B cell (primary cell): ENCODE measurements around the gene GAREM1. TPM values are rescaled to one million over a fixed set of nuclear protein-coding genes. Genes with fewer than 3 reads are reported as not detected.

Experiments used
- ATAC-seq: fragments of 200-7000 bp; cut with Tn5 transposase; one replicate; pipeline ENCODE4 v1.10.0; 2021; ENCODE audit warnings: low read depth, mild to moderate bottlenecking, moderate number of reproducible peaks, moderate library complexity
- CTCF ChIA-PET: fragments of 350-600 bp; sonication (Branson Sonifier 250); formaldehyde crosslinking; loops from one replicate; lab custom pipeline; 2021; ENCODE audit warnings: antibody characterized with exemption, inconsistent platforms; lab: Charles Lee
- POLR2A ChIA-PET: fragments of 350-600 bp; sonication (Branson Sonifier 250); formaldehyde crosslinking; loops from one replicate; lab custom pipeline; 2021; ENCODE audit warnings: antibody characterized with exemption; lab: Charles Lee
- DNase-seq: peaks from one replicate; pipeline ENCODE4 v3.0.0; 2013
- H2AFZ ChIP-seq: 2 replicates; pipeline ENCODE4 v1.6.1; 2012; ENCODE audit warnings: mild to moderate bottlenecking, low read depth, low read length; ENCODE audit not compliant: insufficient read depth, poor library complexity, severe bottlenecking
- H3K27ac ChIP-seq, 2 donors: 1 replicate in 1 of 2; 2 replicates in 1 of 2; pipeline ENCODE4 v1.5.1; 2012 to 2013; ENCODE audit warnings: low read length in 2 of 2, mild to moderate bottlenecking in 2 of 2, moderate library complexity in 1 of 2
- H3K27me3 ChIP-seq, 4 experiments: fragments of 200-600 bp in 1 of 4; sonication (generic) in 1 of 4; replicated peaks in 1 of 4; 1 replicate in 2 of 4; 2 replicates in 2 of 4; pipeline versions ENCODE4 v1.6.1 to v1.7.0; 2013 to 2016; ENCODE audit warnings: low read length in 3 of 4, mild to moderate bottlenecking in 2 of 4, mixed read lengths in 1 of 4, moderate library complexity in 1 of 4; ENCODE audit not compliant: insufficient read depth in 4 of 4, control insufficient read depth in 3 of 4; ENCODE audit errors: control extremely low read depth in 1 of 4
- H3K36me3 ChIP-seq, 2 experiments: replicated peaks in 1 of 2; 1 replicate in 1 of 2; 2 replicates in 1 of 2; pipeline versions ENCODE4 v1.6.1 to v1.7.1; 2013; ENCODE audit warnings: low read length in 1 of 2; ENCODE audit not compliant: insufficient read depth in 2 of 2, control insufficient read depth in 1 of 2; ENCODE audit errors: control extremely low read depth in 1 of 2, extremely low read depth in 1 of 2
- H3K4me1 ChIP-seq, 2 donors: fragments of 200-600 bp in 1 of 2; sonication (generic) in 1 of 2; 1 replicate in 1 of 2; 2 replicates in 1 of 2; pipeline versions ENCODE4 v1.5.1 to v1.6.1; 2013 to 2017; ENCODE audit warnings: low read length in 2 of 2; ENCODE audit not compliant: control insufficient read depth in 2 of 2, insufficient read depth in 2 of 2
- H3K4me2 ChIP-seq: replicated peaks from 2 replicates; pipeline ENCODE3; 2012; ENCODE audit warnings: mild to moderate bottlenecking, low read depth, low read length; ENCODE audit not compliant: poor library complexity, severe bottlenecking
- H3K4me3 ChIP-seq, 5 experiments: fragments of 200-600 bp in 1 of 5; sonication (generic) in 1 of 5; 1 replicate in 3 of 5; 2 replicates in 2 of 5; pipeline versions ENCODE4 v1.5.1 to v1.7.0; 2011 to 2016; ENCODE audit warnings: low read length in 4 of 5, mild to moderate bottlenecking in 4 of 5, low read depth in 2 of 5, control low read depth in 1 of 5, moderate library complexity in 1 of 5; ENCODE audit not compliant: insufficient read depth in 1 of 5; ENCODE audit errors: control extremely low read depth in 1 of 5, extremely low read depth in 1 of 5
- H3K79me2 ChIP-seq: fragments of 200-600 bp; sonication (generic); one replicate; pipeline ENCODE4 v1.6.0; 2016; ENCODE audit warnings: low read length; ENCODE audit not compliant: control insufficient read depth, insufficient read depth
- H3K9ac ChIP-seq: fragments of 200-600 bp; sonication (generic); 2 replicates; pipeline ENCODE4 v1.6.1; 2017; ENCODE audit warnings: mild to moderate bottlenecking, low read length, moderate library complexity
- H3K9me3 ChIP-seq, 3 donors: one replicate each; pipeline versions ENCODE4 v1.6.1 to v1.7.1; 2013; ENCODE audit warnings: low read length in 2 of 3; ENCODE audit not compliant: control insufficient read depth in 2 of 3, insufficient read depth in 1 of 3; ENCODE audit errors: control extremely low read depth in 1 of 3
- H4K20me1 ChIP-seq: 2 replicates; pipeline ENCODE4 v1.6.0; 2012; ENCODE audit warnings: mild to moderate bottlenecking, low read length; ENCODE audit not compliant: insufficient read depth, control insufficient read depth, poor library complexity, severe bottlenecking
- H3K27ac Mint-ChIP-seq: one replicate; pipeline ENCODE4 v1.8.0; 2021; ENCODE audit warnings: mixed read lengths
- H3K27me3 Mint-ChIP-seq: one replicate; pipeline ENCODE4 v1.8.0; 2021; ENCODE audit warnings: mixed read lengths
- H3K4me1 Mint-ChIP-seq: one replicate; pipeline ENCODE4 v1.8.0; 2021; ENCODE audit warnings: mixed read lengths
- H3K4me3 Mint-ChIP-seq: one replicate; pipeline ENCODE4 v1.8.0; 2021; ENCODE audit warnings: mixed read lengths
- H3K9me3 Mint-ChIP-seq: one replicate; pipeline ENCODE4 v1.8.0; 2022; ENCODE audit warnings: mixed read lengths; ENCODE audit not compliant: insufficient read depth
- CTCF ChIP-seq: fragments of 200-600 bp; IDR thresholded peaks from one replicate; pipeline ENCODE4 v1.8.0; 2022; ENCODE audit warnings: antibody characterized with exemption, mild to moderate bottlenecking
- EZH2 ChIP-seq: IDR thresholded peaks from 2 replicates; pipeline ENCODE4 v1.6.1; 2012; ENCODE audit warnings: borderline replicate concordance, low read depth, mild to moderate bottlenecking, moderate library complexity, low read length; ENCODE audit not compliant: insufficient read depth, poor library complexity, severe bottlenecking
- WGBS: methylation state at CpG from one replicate; pipeline ENCODE4 v1.1.5; 2013; ENCODE audit warnings: missing lambda C conversion rate; ENCODE audit not compliant: insufficient coverage; 5-methylcytosine and 5-hydroxymethylcytosine counted together
- intact Hi-C: fragments of 100-400 bp; cut with micrococcal nuclease; formaldehyde crosslinking; loops from one replicate; pipeline ENCODE4 v1.10.0; 2022
- polyA plus RNA-seq: library from polyadenylated mRNA; depleted of rRNA; stranded (reverse); fragments of >200 nt; gene quantifications from 2 replicates; pipeline ENCODE4 v1.2.3, GENCODE V29; 2012
- total RNA-seq, 2 donors: library from RNA; stranded (reverse); fragments of 120-200 nt in 1 of 2; gene quantifications; 1 replicate in 1 of 2; 2 replicates in 1 of 2; pipeline versions ENCODE4 v1.2.3 to v1.2.4, GENCODE V29; 2013 to 2022

Gene GAREM1
- total and polyA plus RNA-seq, 2 donors (not counting 1 experiment from before 2014, with no cell fraction given): not detected

- H3K4me1 Mint-ChIP-seq: no peaks in the 10 kb centered on the region
- Histone ChIP-seq H4K20me1 (no peaks in the 10 kb centered on the region), H3K4me3 (no peak overlapping the region), H3K79me2 (no peaks in the 10 kb centered on the region), H3K27ac (no peak overlapping the region), H2AFZ (no peak overlapping the region), H3K9ac (no peak overlapping the region), H3K4me1 (no peaks in the 10 kb centered on the region), H3K9me3 (no peaks in the 10 kb centered on the region), H3K4me2 (no peak overlapping the region), H3K27me3 (no peaks in the 10 kb centered on the region), H3K36me3 (no peaks in the 10 kb centered on the region)
- POLR2A ChIA-PET: no interaction called here
- TF ChIP-seq CTCF (no peak), EZH2 (no peak)
- no peak overlapping the region for H3K27ac Mint-ChIP-seq
- no peak overlapping the region for H3K4me3 Mint-ChIP-seq
- no peaks in the 10 kb centered on the region for H3K9me3 Mint-ChIP-seq
- no peaks in the 10 kb centered on the region for H3K27me3 Mint-ChIP-seq
- ATAC-seq: no peak
- no CpG with 5 or more reads among the region's 1 CpG for WGBS
- intact Hi-C loops: no loop called here
- CTCF ChIA-PET: no interaction called here
- no peak for DNase-seq
Measured at GRCh38 chr18:32353257-32353656, 117.4 kb downstream of the GAREM1 start.

- no peak overlapping the region for H3K4me3 Mint-ChIP-seq
- ATAC-seq (no peak), DNase-seq (no peak)
- H3K4me3 ChIP-seq: no peak overlapping the region
- no peaks in the 10 kb centered on the region for H3K4me1 Mint-ChIP-seq
- H2AFZ ChIP-seq: no peak overlapping the region
- H3K79me2 ChIP-seq: no peaks in the 10 kb centered on the region
- POLR2A ChIA-PET: no interaction called here
- H3K36me3 ChIP-seq: no peaks in the 10 kb centered on the region
- H3K27ac Mint-ChIP-seq: no peak overlapping the region
- H4K20me1 ChIP-seq: no peaks in the 10 kb centered on the region
- intact Hi-C loops: no loop called here
- CTCF ChIA-PET: no interaction called here
- H3K9ac ChIP-seq: no peak overlapping the region
- H3K4me2 ChIP-seq: no peak overlapping the region
- H3K9me3 ChIP-seq: no peaks in the 10 kb centered on the region
- H3K4me1 ChIP-seq: no peaks in the 10 kb centered on the region
- H3K27ac ChIP-seq: no peak overlapping the region
- no CpG with 5 or more reads among the region's 1 CpG for WGBS
- no peaks in the 10 kb centered on the region for H3K27me3 Mint-ChIP-seq
- TF ChIP-seq EZH2: no peak
- no peak for TF ChIP-seq CTCF
- no peaks in the 10 kb centered on the region for H3K9me3 Mint-ChIP-seq
- no peaks in the 10 kb centered on the region for H3K27me3 ChIP-seq
Measured at GRCh38 chr18:32351032-32351431, 119.7 kb downstream of the GAREM1 start.
